ENCODE results near the gene CBFA2T2.

The CBFA2T2 gene

GRCh38 chr20:33537608-33538007, 47.7 kb downstream of the CBFA2T2 start:
- Histone ChIP-seq H4K20me1 (ENCODE audit: insufficient read depth, low read length) (peaks cover 6% of the 10 kb centered on the region; the same call in 1 of the 2 replicates), H3K4me2 (ENCODE audit: insufficient read depth, low read length) (no peak overlapping the region), H3K36me3 (ENCODE audit: insufficient read depth, low read length) (no peaks in the 10 kb centered on the region), H3K27me3 (ENCODE audit: insufficient read depth, low read length, poor library complexity) (no peaks in the 10 kb centered on the region), H2AFZ (ENCODE audit: low read depth, low read length) (no peak overlapping the region), H3K4me1 (ENCODE audit: insufficient read depth, low read length) (no peaks in the 10 kb centered on the region), H3K79me2 (ENCODE audit: insufficient read depth, low read length) (peaks cover 13% of the 10 kb centered on the region), H3K9ac (ENCODE audit: low read depth, low read length) (no peak overlapping the region), H3K9me3 (ENCODE audit: insufficient read depth, low read length, severe bottlenecking) (no peaks in the 10 kb centered on the region), H3K4me3 (ENCODE audit: low read depth in 1 of 2, low read length in 2 of 2) (no peak overlapping the region), H3K27ac (ENCODE audit: low read length) (no peak overlapping the region)
- TF ChIP-seq CTCF (IDR thresholded peaks at IDR 0.05; ENCODE audit: borderline replicate concordance, extremely low read depth, low read length, poor library complexity, severe bottlenecking) = no peak
- TF ChIP-seq EZH2 (IDR thresholded peaks at IDR 0.05; ENCODE audit: borderline replicate concordance, low read depth, low read length, severe bottlenecking) = no peak
- ATAC-seq (ENCODE audit: insufficient read depth, low read depth) (no peak), DNase-seq (no peak)

GRCh38 chr20:33539129-33539528, 49.2 kb downstream of the CBFA2T2 start:
- TF ChIP-seq CTCF (IDR thresholded peaks at IDR 0.05; ENCODE audit: borderline replicate concordance, extremely low read depth, low read length, poor library complexity, severe bottlenecking) (no peak), EZH2 (IDR thresholded peaks at IDR 0.05; ENCODE audit: borderline replicate concordance, low read depth, low read length, severe bottlenecking) (no peak)
- no peaks in the 10 kb centered on the region for H3K27me3 ChIP-seq (ENCODE audit: insufficient read depth, low read length, poor library complexity)
- H3K9me3 ChIP-seq (ENCODE audit: insufficient read depth, low read length, severe bottlenecking) = no peaks in the 10 kb centered on the region
- no peak overlapping the region for H3K27ac ChIP-seq (ENCODE audit: low read length)
- H4K20me1 ChIP-seq (ENCODE audit: insufficient read depth, low read length) = peaks cover 6% of the 10 kb centered on the region; the same call in 1 of the 2 replicates
- H2AFZ ChIP-seq (ENCODE audit: low read depth, low read length) = no peak overlapping the region
- no peak overlapping the region for H3K9ac ChIP-seq (ENCODE audit: low read depth, low read length)
- H3K4me3 ChIP-seq (ENCODE audit: low read depth in 1 of 2, low read length in 2 of 2) = no peak overlapping the region
- H3K79me2 ChIP-seq (ENCODE audit: insufficient read depth, low read length) = peaks cover 8% of the 10 kb centered on the region
- ATAC-seq (ENCODE audit: insufficient read depth, low read depth) (no peak), DNase-seq (no peak)
- H3K4me1 ChIP-seq (ENCODE audit: insufficient read depth, low read length) = no peaks in the 10 kb centered on the region
- no peaks in the 10 kb centered on the region for H3K36me3 ChIP-seq (ENCODE audit: insufficient read depth, low read length)
- no peak overlapping the region for H3K4me2 ChIP-seq (ENCODE audit: insufficient read depth, low read length)

GRCh38 chr20:33540427-33540826, 50.5 kb downstream of the CBFA2T2 start:
- no peaks in the 10 kb centered on the region for H3K4me1 ChIP-seq (ENCODE audit: insufficient read depth, low read length)
- peaks cover 8% of the 10 kb centered on the region for H3K79me2 ChIP-seq (ENCODE audit: insufficient read depth, low read length)
- no peak overlapping the region for H3K4me3 ChIP-seq (ENCODE audit: low read depth in 1 of 2, low read length in 2 of 2)
- peaks cover 6% of the 10 kb centered on the region; the same call in 1 of the 2 replicates for H4K20me1 ChIP-seq (ENCODE audit: insufficient read depth, low read length)
- TF ChIP-seq EZH2 (IDR thresholded peaks at IDR 0.05; ENCODE audit: borderline replicate concordance, low read depth, low read length, severe bottlenecking) = no peak
- no peak for TF ChIP-seq CTCF (IDR thresholded peaks at IDR 0.05; ENCODE audit: borderline replicate concordance, extremely low read depth, low read length, poor library complexity, severe bottlenecking)
- H3K27ac ChIP-seq (ENCODE audit: low read length) = no peak overlapping the region
- ATAC-seq (ENCODE audit: insufficient read depth, low read depth) = no peak
- no peak for DNase-seq
- H3K9me3 ChIP-seq (ENCODE audit: insufficient read depth, low read length, severe bottlenecking) = no peaks in the 10 kb centered on the region
- H3K4me2 ChIP-seq (ENCODE audit: insufficient read depth, low read length) = no peak overlapping the region
- H3K36me3 ChIP-seq (ENCODE audit: insufficient read depth, low read length) = no peaks in the 10 kb centered on the region
- no peaks in the 10 kb centered on the region for H3K27me3 ChIP-seq (ENCODE audit: insufficient read depth, low read length, poor library complexity)
- no peak overlapping the region for H2AFZ ChIP-seq (ENCODE audit: low read depth, low read length)
- no peak overlapping the region for H3K9ac ChIP-seq (ENCODE audit: low read depth, low read length)

- peaks cover 8% of the 10 kb centered on the region for H3K79me2 ChIP-seq (ENCODE audit: insufficient read depth, low read length)
These were observed 51.2 kb downstream of the CBFA2T2 start for GRCh38 chr20:33541074-33541473.

More at GRCh38 chr20:33541074-33541473, 51.2 kb downstream of the CBFA2T2 start:
- Histone ChIP-seq H3K4me1 (ENCODE audit: insufficient read depth, low read length) (no peaks in the 10 kb centered on the region), H3K27ac (ENCODE audit: low read length) (no peak overlapping the region), H3K36me3 (ENCODE audit: insufficient read depth, low read length) (no peaks in the 10 kb centered on the region), H3K9ac (ENCODE audit: low read depth, low read length) (no peak overlapping the region), H4K20me1 (ENCODE audit: insufficient read depth, low read length) (peaks cover 6% of the 10 kb centered on the region; the same call in 1 of the 2 replicates), H3K27me3 (ENCODE audit: insufficient read depth, low read length, poor library complexity) (no peaks in the 10 kb centered on the region), H3K9me3 (ENCODE audit: insufficient read depth, low read length, severe bottlenecking) (no peaks in the 10 kb centered on the region), H3K4me2 (ENCODE audit: insufficient read depth, low read length) (no peak overlapping the region), H3K4me3 (ENCODE audit: low read depth in 1 of 2, low read length in 2 of 2) (no peak overlapping the region), H2AFZ (ENCODE audit: low read depth, low read length) (no peak overlapping the region)
- ATAC-seq (ENCODE audit: insufficient read depth, low read depth) (no peak), DNase-seq (no peak)
- TF ChIP-seq CTCF (IDR thresholded peaks at IDR 0.05; ENCODE audit: borderline replicate concordance, extremely low read depth, low read length, poor library complexity, severe bottlenecking) = no peak

Measured in DND-41 (cell line).